ENCODE results near the gene ATP4B.
"Not testable (repeated sequence)": the region's sequence is repeated elsewhere in the genome, so short reads cannot be mapped to it uniquely, and the experiment has no call there.

ATP4B gene

DNA sequence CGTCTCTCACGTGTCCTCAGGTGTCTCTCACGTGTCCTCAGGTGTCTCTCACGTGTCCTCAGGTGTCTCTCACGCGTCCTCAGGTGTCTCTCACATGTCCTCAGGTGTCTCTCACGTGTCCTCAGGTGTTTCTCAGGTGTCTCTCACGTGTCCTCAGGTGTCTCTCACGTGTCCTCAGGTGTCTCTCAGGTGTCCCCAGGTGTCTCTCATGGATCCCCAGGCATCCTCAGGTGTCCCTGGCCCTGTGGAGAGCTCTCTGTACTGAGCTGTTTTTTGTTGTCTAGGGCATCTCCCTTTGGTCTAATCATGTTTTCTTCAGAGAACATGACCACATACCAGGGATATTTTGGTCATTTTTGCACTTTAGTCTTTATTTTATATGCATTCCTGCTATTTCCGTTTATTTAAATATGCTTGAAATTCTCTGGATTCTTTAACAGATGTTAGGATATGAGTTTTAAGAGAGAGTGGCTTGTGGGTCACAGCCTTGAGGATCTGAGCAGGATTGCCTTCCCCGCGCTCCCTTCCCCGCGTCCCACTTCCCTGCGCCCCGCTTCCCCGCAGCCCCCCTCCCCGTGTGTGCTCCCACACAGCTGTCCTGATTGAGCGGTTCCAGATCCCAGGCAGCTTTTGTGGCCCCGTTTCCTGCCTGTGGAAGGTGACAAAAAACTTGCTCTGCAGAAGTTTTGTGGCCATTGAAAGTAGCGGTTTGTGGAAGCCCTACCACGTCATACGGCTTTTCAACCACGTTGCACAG, 31.9 kb downstream of the ATP4B start:
- peak; percentile 80 for DNase-seq (ENCODE audit: low spot score)

GRCh38 chr13:113624640-113625304, 33.2 kb downstream of the ATP4B start:
- DNase-seq (ENCODE audit: low spot score): not testable (repeated sequence)

DNA sequence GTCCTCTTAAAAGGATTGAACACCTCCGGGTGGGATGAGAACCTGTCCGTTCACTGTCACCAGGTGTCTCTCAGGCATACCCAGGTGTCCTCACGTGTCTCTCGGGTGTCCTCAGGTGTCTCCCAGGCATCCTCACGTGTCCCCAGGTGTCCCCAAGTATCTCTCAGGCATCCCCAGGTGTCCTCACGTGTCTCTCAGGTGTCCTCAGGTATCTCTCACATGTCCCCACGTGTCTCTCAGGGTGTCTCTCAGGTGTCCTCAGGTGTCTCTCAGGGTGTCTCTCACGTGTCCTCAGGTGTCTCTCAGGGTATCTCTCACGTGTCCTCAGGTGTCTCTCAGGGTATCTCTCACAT, 33.8 kb downstream of the ATP4B start:
- DNase-seq (ENCODE audit: low spot score): no peak

- peak; percentile 79 for DNase-seq (ENCODE audit: low spot score)
Observed at GRCh38 chr13:113623491-113624234, 34.3 kb downstream of the ATP4B start.

- peak; percentile 27 for DNase-seq (ENCODE audit: low spot score)
Observed at GRCh38 chr13:113622791-113623490, 35.1 kb downstream of the ATP4B start.

DNA sequence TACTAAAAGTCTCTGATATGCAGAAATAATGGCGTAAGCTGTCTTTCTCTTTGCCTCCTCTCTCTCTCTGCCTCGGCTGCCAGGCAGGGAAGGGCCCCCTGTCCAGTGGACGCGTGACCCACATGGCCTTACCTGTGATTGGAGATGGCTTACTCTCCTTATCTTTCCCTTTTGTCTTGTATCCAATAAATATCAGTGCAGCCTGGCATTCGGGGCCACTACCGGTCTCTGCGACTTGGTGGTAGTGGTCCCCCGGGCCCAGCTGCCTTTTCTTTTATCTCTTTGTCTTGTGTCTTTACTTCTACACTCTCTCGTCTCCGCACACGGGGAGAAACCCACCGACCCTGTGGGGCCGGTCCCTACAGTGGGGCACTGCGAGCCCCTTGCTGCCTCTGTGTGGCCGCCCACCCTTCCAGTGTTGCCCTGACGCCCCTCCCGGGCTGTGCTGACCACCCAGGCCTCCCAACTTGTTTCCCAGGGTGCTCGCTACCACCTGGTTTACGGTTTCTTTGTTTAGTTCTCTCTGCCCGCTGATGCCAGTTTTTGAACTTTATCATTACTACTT, 35.9 kb downstream of the ATP4B start:
- DNase-seq (ENCODE audit: low spot score): not testable (repeated sequence)

- not testable (repeated sequence) for DNase-seq (ENCODE audit: low spot score)
Observed at GRCh38 chr13:113621498-113621897, 36.5 kb downstream of the ATP4B start.

DNA sequence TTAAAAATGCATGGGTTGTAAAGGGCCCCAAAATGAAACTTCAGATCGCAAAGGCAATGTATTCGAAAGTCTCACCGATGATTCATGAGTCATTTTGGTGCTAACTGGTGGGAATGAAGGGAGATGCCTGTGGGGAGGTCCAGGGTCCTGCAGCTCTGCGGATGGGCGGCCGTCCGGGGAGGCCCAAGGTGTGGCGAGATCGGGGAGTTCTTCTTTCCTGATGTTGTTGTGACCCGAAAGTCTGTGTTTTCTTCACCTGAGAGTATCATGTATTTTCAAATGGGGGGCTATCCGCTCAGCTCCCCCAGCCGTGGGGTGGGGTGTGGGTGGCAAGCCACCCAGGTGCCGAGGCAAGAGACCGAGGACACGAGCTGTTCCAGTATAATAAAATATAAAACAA, 37.0 kb downstream of the ATP4B start:
- no peak for DNase-seq (ENCODE audit: low spot score)

- DNase-seq (ENCODE audit: low spot score): no peak
Observed at GRCh38 chr13:113620036-113620796, 37.8 kb downstream of the ATP4B start.

DNA sequence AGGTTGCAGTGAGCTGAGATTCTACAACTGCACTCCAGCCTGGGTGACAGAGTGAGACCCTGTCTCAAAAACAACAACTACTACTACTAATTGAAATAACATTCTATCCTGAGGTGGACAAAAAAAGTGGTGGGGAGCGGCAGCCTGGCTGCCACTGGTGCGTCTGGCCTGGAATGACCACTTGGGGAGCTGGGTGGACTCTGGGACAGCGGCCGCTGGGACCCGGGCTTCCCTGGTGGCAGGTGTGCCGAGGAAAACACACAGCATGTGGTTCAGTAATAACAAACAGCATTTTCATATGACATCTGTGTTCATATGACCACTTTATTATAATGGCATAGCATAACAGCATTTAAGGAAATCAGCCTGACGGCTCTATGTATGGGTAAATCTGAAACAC, 39.5 kb downstream of the ATP4B start:
- DNase-seq (ENCODE audit: low spot score): no peak

DNA sequence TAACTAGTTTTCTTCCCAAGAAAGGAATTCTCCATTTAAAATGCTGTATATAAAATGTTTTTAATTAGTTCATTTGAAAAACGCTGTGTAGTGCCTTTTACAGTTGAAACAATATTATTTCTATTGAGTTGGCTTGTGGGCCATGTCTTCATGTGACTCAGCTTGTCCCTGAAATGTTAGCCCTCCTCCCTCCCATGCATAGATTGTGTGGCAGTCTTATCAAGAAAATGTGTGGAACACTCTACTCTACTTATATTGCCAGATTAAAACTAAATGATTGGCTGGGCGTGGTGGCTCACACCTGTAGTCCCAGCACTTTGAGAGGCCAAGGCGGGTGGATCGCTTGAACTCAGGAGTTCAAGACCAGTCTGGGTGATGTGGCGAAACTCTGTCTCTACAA, 40.0 kb downstream of the ATP4B start:
- peak; percentile 40 for DNase-seq (ENCODE audit: low spot score)

GRCh38 chr13:113616991-113617749, 40.8 kb downstream of the ATP4B start:
- DNase-seq (ENCODE audit: low spot score): no peak

GRCh38 chr13:113616281-113616906, 41.6 kb downstream of the ATP4B start:
- DNase-seq (ENCODE audit: low spot score): no peak

DNA sequence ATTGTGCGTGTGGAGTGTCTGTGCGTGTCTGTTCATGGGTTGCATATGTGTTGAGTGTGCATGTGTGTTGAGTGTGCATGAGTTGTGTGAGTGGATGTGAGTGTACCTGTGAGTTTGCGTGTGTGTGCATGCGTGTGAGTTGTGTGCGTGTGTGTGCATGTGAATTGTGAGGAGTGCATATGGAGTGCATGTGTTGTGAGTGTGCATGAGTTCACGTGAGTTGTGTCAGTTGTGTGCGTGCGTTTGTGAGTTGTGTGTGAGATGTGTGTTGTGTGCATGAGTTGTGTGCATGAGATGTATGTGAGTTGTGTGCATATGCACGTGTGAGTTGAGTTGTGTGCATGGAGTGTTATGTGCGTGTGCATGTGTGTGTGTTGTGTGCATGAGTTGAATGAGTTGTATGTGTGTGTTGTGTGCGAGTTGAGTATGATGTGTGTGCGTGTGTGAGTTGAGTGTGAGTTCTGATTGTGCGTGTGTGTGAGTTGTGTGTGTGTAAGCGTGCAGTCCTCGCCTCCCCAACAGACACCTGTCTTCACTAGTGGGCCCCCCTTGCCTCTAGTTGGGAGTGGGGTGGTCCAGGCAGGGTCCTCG, 44.1 kb downstream of the ATP4B start:
- DNase-seq (ENCODE audit: low spot score): no peak

DNA sequence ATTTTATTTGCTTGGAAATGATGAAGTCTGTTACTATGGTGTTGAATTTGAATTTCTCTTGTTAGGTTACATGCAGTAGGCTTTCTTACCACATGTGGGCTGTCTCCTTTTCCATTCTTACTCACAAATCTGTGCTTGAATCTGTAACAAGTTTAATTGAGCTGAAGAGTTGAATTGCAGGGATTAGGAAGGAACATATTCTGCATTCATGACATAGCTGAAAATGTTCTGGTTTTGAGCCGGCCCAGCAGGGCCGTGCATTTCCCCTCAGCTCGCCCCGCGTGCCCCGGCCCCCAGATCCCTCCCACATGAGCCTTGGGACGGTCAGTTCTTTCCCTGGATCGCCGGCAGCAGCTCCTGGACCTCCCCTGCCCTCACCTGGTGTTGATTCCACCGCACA, 45.4 kb downstream of the ATP4B start:
- no peak for DNase-seq (ENCODE audit: low spot score)

DNA sequence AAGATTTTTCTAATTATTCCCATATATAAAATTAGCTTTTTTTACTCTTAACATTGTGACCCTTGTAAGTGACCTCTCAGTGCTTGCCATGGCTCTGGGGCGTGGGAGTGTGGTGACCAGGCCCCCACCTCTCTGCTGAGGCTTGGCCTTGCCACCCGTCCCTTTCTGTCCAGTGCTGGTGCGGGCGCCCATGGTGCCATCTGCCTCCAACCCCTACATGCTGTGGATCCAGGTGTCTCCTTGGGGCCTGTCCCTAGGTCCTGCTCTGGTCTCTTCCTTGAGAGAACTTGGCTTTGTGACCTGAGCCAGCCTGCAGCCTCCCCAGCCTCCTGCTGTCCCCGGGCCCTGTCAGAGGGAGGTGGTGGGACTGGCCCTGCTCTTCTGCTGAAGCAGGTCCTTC, 46.0 kb downstream of the ATP4B start:
- DNase-seq (ENCODE audit: low spot score): no peak

- no peak for DNase-seq (ENCODE audit: low spot score)
Observed at GRCh38 chr13:113610266-113610665, 47.7 kb downstream of the ATP4B start.

- no peak for DNase-seq (ENCODE audit: low spot score)
Observed at GRCh38 chr13:113609616-113610015, 48.4 kb downstream of the ATP4B start.

GRCh38 chr13:113608967-113609533, 48.9 kb downstream of the ATP4B start:
- no peak for DNase-seq (ENCODE audit: low spot score)
